Erythroblast (primary cell): ENCODE data around the gene FAM184A.

ENCODE experiments used
- DNase-seq, 2 experiments: peaks; one replicate each; lab custom pipeline; 2025; lab: John Stamatoyannopoulos, UW
- GATA1 ChIP-seq: IDR thresholded peaks from 2 replicates; pipeline ENCODE4 v1.6.1; 2011; ENCODE audit warnings: low read depth, mild to moderate bottlenecking, control low read depth, low read length, moderate library complexity
- POLR2A ChIP-seq: IDR thresholded peaks from 2 replicates; pipeline ENCODE4 v1.6.1; 2011; ENCODE audit warnings: mild to moderate bottlenecking, low read length

The FAM184A gene

GRCh38 chr6:118967239-118967638 lies 111.2 kb downstream of the FAM184A start:
- TF ChIP-seq GATA1 = no peak
- TF ChIP-seq POLR2A = no peak
- DNase-seq = no peak

GRCh38 chr6:118965843-118966370 lies 112.6 kb downstream of the FAM184A start:
- TF ChIP-seq POLR2A (no peak), GATA1 (no peak)
- DNase-seq = no peak

- DNase-seq = no peak
- no peak for TF ChIP-seq POLR2A
- no peak for TF ChIP-seq GATA1
These were observed 113.1 kb downstream of the FAM184A start for GRCh38 chr6:118965371-118965770.

- TF ChIP-seq POLR2A (no peak), GATA1 (no peak)
- DNase-seq = peak; percentile 4 to 7
These were observed 115.5 kb downstream of the FAM184A start for GRCh38 chr6:118963003-118963402.

- no peak for DNase-seq
- TF ChIP-seq GATA1 (no peak), POLR2A (no peak)
These were observed 118.6 kb downstream of the FAM184A start for GRCh38 chr6:118959903-118960302.

GRCh38 chr6:118953391-118953790 lies 125.1 kb downstream of the FAM184A start:
- TF ChIP-seq GATA1 (no peak), POLR2A (no peak)
- DNase-seq = no peak

- no peak for DNase-seq
- no peak for TF ChIP-seq POLR2A
- TF ChIP-seq GATA1 = no peak
These were observed 125.8 kb downstream of the FAM184A start for GRCh38 chr6:118952683-118953082.

- TF ChIP-seq POLR2A = no peak
- TF ChIP-seq GATA1 = no peak
- DNase-seq = no peak
These were observed 133.2 kb downstream of the FAM184A start for GRCh38 chr6:118945217-118945616.

GRCh38 chr6:118940770-118941169 lies 137.7 kb downstream of the FAM184A start:
- no peak for DNase-seq
- TF ChIP-seq GATA1 = no peak
- TF ChIP-seq POLR2A = no peak

GRCh38 chr6:118939683-118940082 lies 138.8 kb downstream of the FAM184A start:
- TF ChIP-seq GATA1 (no peak), POLR2A (no peak)
- DNase-seq = no peak

GRCh38 chr6:118935978-118936703 lies 142.3 kb downstream of the FAM184A start:
- DNase-seq = peak in 1 of 2 experiments; percentile 5
- no peak for TF ChIP-seq GATA1
- TF ChIP-seq POLR2A = no peak

GRCh38 chr6:118935331-118935668 lies 143.2 kb downstream of the FAM184A start:
- DNase-seq = no peak
- TF ChIP-seq POLR2A = no peak
- no peak for TF ChIP-seq GATA1

GRCh38 chr6:118934461-118935330 lies 143.8 kb downstream of the FAM184A start, which contains the start of gene MCM9:
Gene MCM9, minus strand, starts transcription at chr6:118935159. Its CDS starts 3,436 bp downstream, at chr6:118931723.
- DNase-seq = peak; percentile 94 to 95
- TF ChIP-seq GATA1 (no peak), POLR2A (peak; percentile 88)

- DNase-seq = no peak
- no peak for TF ChIP-seq POLR2A
- no peak for TF ChIP-seq GATA1
These were observed 144.5 kb downstream of the FAM184A start for GRCh38 chr6:118933855-118934460.

- TF ChIP-seq GATA1 (no peak), POLR2A (no peak)
- DNase-seq = no peak
These were observed 146.0 kb downstream of the FAM184A start for GRCh38 chr6:118932421-118932820.
